Peyer's patch (tissue), 4 donors: ENCODE data around the gene LMO7.

Source experiments
- CTCF ChIP-seq, 6 experiments: fragments of 450-650 bp in 4 of 6; fragments of 200-600 bp in 2 of 6; sonication (generic) in 1 of 6; IDR thresholded peaks; one replicate each; pipeline ENCODE4 v1.5.1; 2017 to 2019; ENCODE audit warnings: antibody characterized with exemption in 6 of 6, mild to moderate bottlenecking in 3 of 6, moderate library complexity in 1 of 6
- POLR2A ChIP-seq, 2 donors: fragments of 450-650 bp; IDR thresholded peaks; one replicate each; pipeline ENCODE4 v1.5.1; 2017; ENCODE audit warnings: antibody characterized with exemption in 2 of 2, mild to moderate bottlenecking in 2 of 2, moderate library complexity in 2 of 2

GRCh38 chr13:75682326-75682725 is 46.2 kb downstream of the LMO7 start:
- TF ChIP-seq CTCF (IDR thresholded peaks at IDR 0.05): no peak
- no peak for TF ChIP-seq POLR2A (IDR thresholded peaks at IDR 0.05)
